OCI-LY7 (cell line): ENCODE measurements around the gene HNRNPL. TPM values are rescaled to one million over a fixed set of nuclear protein-coding genes. Genes with fewer than 3 reads are reported as not detected.

Experiments
- BruUV-seq: library from RNA; stranded (reverse); fragments of 400-500 nt; replicated peaks from 2 replicates; lab custom pipeline; 2021; lab: Mats Ljungman, UMichigan
- CTCF ChIA-PET: fragments of 300-600 bp; sonication (Branson Sonifier 250); formaldehyde crosslinking; loops from one replicate; lab custom pipeline; 2022; ENCODE audit warnings: antibody characterized with exemption; ENCODE audit not compliant: unreplicated experiment; lab: Charles Lee
- POLR2A ChIA-PET: fragments of 300-600 bp; sonication (Branson Sonifier 250); formaldehyde crosslinking; loops from one replicate; lab custom pipeline; 2022; ENCODE audit warnings: antibody characterized with exemption; lab: Charles Lee
- DNase-seq: peaks from one replicate; pipeline ENCODE4 v3.0.0-alpha.2; 2015; ENCODE audit warnings: low spot score
- H2AFZ ChIP-seq: fragments of 200-600 bp; sonication (generic), shearing (Covaris generic); 2 replicates; pipeline ENCODE4 v1.6.1; 2014; ENCODE audit warnings: mild to moderate bottlenecking, antibody characterized with exemption, low read length, moderate library complexity
- H3K27ac ChIP-seq: fragments of 200-600 bp; sonication (generic); 2 replicates; pipeline ENCODE4 v1.5.1; 2014; ENCODE audit warnings: mixed run types, low read depth, mild to moderate bottlenecking, moderate library complexity, low read length, inconsistent platforms; ENCODE audit not compliant: poor library complexity, severe bottlenecking
- H3K36me3 ChIP-seq: fragments of 200-600 bp; sonication (generic); 2 replicates; pipeline ENCODE4 v1.6.1; 2014; ENCODE audit warnings: mild to moderate bottlenecking, antibody characterized with exemption, low read length, moderate library complexity, mixed read lengths; ENCODE audit not compliant: insufficient read depth
- H3K4me1 ChIP-seq: fragments of 200-600 bp; sonication (generic); 2 replicates; pipeline ENCODE4 v1.5.1; 2014; ENCODE audit warnings: mild to moderate bottlenecking, low read length; ENCODE audit not compliant: insufficient read depth, poor library complexity, severe bottlenecking
- H3K4me2 ChIP-seq: fragments of 200-600 bp; sonication (generic); 2 replicates; pipeline ENCODE4 v1.6.1; 2014; ENCODE audit warnings: mild to moderate bottlenecking, low read length
- H3K4me3 ChIP-seq: fragments of 200-600 bp; sonication (generic); 2 replicates; pipeline ENCODE4 v1.5.1; 2014; ENCODE audit warnings: mild to moderate bottlenecking, low read depth, low read length; ENCODE audit not compliant: poor library complexity, severe bottlenecking
- H3K79me2 ChIP-seq: fragments of 200-600 bp; sonication (generic); 2 replicates; pipeline ENCODE4 v1.6.1; 2016; ENCODE audit warnings: low read depth, mild to moderate bottlenecking, low read length, moderate library complexity, mixed read lengths; ENCODE audit not compliant: insufficient read depth
- H3K9me2 ChIP-seq: fragments of 200-600 bp; sonication (generic); 2 replicates; pipeline ENCODE4 v1.6.1; 2016; ENCODE audit warnings: mild to moderate bottlenecking, low read length, mixed read lengths; ENCODE audit not compliant: insufficient read depth
- H3K9me3 ChIP-seq: fragments of 200-600 bp; sonication (generic); 2 replicates; pipeline ENCODE4 v1.6.1; 2014; ENCODE audit warnings: mild to moderate bottlenecking, mixed run types, low read length, mixed read lengths
- H4K20me1 ChIP-seq: fragments of 200-600 bp; sonication (generic); 2 replicates; pipeline ENCODE4 v1.6.1; 2014; ENCODE audit warnings: mild to moderate bottlenecking, antibody characterized with exemption, low read length, moderate library complexity, mixed read lengths; ENCODE audit not compliant: insufficient read depth
- EZH2phosphoT487 ChIP-seq: fragments of 200-600 bp; sonication (generic); IDR thresholded peaks from 2 replicates; pipeline ENCODE4 v1.6.1; 2018; ENCODE audit warnings: low read depth, borderline replicate concordance, mild to moderate bottlenecking, mixed run types, antibody characterized with exemption, low read length, moderate library complexity, mixed read lengths
- intact Hi-C: fragments of 100-400 bp; cut with micrococcal nuclease; formaldehyde crosslinking; loops from one replicate; pipeline ENCODE4 v1.10.0; 2022; ENCODE audit not compliant: unreplicated experiment
- total RNA-seq, 2 experiments: library from RNA; depleted of rRNA in 1 of 2; stranded (reverse); fragments of >200 nt in 1 of 2; shearing (Covaris generic) in 1 of 2; gene quantifications; 2 replicates each; pipeline ENCODE4 v1.2.3, GENCODE V29; 2014 to 2022
- TF ChIP-seq, protein P1 (sequence below): fragments of 200-600 bp; sonication (generic); conservative IDR thresholded peaks from 2 replicates; pipeline ENCODE4 v1.5.1; 2014; ENCODE audit warnings: mild to moderate bottlenecking, antibody characterized with exemption, low read length, moderate library complexity, mixed read lengths

Gene HNRNPL
- total RNA-seq, 2 experiments from 2014 or later: 263 to 655 TPM

DNA sequence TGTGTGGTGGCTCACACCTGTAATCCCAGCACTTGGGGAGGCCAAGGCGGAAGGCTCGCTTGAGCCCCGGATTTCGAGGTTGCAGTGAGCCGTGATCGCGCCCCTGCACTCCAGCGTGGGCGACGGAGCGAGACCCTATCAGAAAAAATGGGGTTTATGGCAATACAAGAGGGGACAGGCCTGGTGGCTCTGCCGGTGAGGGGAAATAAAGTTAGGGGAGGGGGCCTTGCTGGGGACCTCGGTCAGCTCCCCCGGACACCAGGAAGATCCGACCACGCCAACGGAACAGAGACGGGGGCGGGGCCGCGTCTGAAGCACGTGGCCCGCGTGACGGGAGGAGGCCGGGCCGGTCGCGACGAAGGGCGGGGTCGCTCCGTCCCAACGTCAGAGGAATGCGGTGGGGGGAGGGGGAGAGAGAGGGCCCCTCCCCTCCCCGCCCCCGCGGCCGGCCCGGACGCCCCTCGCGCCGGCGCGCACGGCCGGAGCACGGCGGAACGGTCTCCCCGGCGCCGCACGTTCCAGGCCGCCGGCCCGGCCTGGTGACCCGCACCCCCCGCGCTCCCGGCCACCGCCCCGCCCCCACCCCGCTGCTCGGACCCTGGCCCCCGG is 1.9 kb upstream of the HNRNPL start:
- H3K4me3 ChIP-seq: peak overlapping the region; percentile 78
- no TSS peak for BruUV-seq
- peak overlapping the region; percentile 97 for H3K4me2 ChIP-seq
- no peaks in the 10 kb centered on the region for H3K9me3 ChIP-seq
- H3K27ac ChIP-seq: peak overlapping the region; percentile 92
- H3K4me1 ChIP-seq: peaks cover 36% of the 10 kb centered on the region
- H2AFZ ChIP-seq: no peak overlapping the region; the same call in 1 of the 2 replicates
- no peak for TF ChIP-seq EZH2phosphoT487
- TF ChIP-seq, protein P1, sequence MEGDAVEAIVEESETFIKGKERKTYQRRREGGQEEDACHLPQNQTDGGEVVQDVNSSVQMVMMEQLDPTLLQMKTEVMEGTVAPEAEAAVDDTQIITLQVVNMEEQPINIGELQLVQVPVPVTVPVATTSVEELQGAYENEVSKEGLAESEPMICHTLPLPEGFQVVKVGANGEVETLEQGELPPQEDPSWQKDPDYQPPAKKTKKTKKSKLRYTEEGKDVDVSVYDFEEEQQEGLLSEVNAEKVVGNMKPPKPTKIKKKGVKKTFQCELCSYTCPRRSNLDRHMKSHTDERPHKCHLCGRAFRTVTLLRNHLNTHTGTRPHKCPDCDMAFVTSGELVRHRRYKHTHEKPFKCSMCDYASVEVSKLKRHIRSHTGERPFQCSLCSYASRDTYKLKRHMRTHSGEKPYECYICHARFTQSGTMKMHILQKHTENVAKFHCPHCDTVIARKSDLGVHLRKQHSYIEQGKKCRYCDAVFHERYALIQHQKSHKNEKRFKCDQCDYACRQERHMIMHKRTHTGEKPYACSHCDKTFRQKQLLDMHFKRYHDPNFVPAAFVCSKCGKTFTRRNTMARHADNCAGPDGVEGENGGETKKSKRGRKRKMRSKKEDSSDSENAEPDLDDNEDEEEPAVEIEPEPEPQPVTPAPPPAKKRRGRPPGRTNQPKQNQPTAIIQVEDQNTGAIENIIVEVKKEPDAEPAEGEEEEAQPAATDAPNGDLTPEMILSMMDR: no peak
- POLR2A ChIA-PET: interaction anchor here (0.6 to 1.2 kb wide), 2 partner anchors 27 to 205 kb away, joined by 3 to 4 read pairs; partner anchors contain the start of gene RINL
- peaks cover 21% of the 10 kb centered on the region for H4K20me1 ChIP-seq
- no peaks in the 10 kb centered on the region for H3K9me2 ChIP-seq
- DNase-seq: peak; percentile 95
- peaks cover 24% of the 10 kb centered on the region for H3K36me3 ChIP-seq
- intact Hi-C loops: loop anchor here (1.0 to 10.0 kb wide), 6 partner anchors 18 to 874 kb away; partner anchors contain the start of genes MRPS12, NFKBIB, SARS2 and SIRT2
- peaks cover 30% of the 10 kb centered on the region for H3K79me2 ChIP-seq
- CTCF ChIA-PET: no interaction called here

DNA sequence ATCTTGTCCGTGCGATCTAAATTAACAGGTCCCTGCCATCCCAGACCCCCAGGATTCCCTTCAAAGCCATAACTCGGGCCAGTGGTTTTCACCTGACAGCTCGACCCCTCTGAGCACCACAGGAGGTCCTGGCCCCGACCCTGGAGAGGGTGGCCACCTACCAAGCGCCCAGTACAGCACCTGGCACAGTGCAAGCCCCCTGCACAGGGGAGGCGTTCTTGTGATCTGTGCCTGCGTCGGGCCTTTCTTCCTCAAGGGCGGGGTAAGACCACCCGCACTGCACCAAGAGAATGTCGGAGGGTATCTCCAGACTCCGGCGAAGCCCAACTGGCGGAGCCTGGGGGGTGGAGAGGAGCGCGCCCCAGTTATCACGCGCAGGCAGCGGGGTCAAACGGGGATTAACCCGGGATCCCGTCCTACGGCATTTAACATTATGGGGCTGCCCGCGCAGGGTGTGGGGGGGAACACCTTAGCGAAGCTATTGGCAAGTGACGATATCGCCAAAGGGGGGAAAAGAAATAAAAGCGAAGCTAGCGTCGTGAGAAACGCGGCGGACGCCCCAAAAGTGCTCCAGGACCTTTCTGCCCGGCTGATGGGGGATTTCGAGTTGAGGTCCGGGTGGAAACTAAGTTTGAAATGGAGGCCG is 1.3 kb upstream of the HNRNPL start:
- H3K4me2 ChIP-seq: peak overlapping the region; percentile 97
- peaks cover 36% of the 10 kb centered on the region for H3K79me2 ChIP-seq
- no peaks in the 10 kb centered on the region for H3K9me2 ChIP-seq
- intact Hi-C loops: loop anchor here (1.0 to 10.0 kb wide), 6 partner anchors 36 to 874 kb away; partner anchors contain the start of genes MRPS12, NFKBIB, SARS2 and SIRT2
- peak overlapping the region; percentile 92 for H3K27ac ChIP-seq
- peaks cover 24% of the 10 kb centered on the region for H4K20me1 ChIP-seq
- no peaks in the 10 kb centered on the region for H3K9me3 ChIP-seq
- TSS peak; percentile 36 for BruUV-seq
- ChIA-PET POLR2A (interaction anchor here (0.6 to 1.2 kb wide), 2 partner anchors 10 to 27 kb away, joined by 3 to 4 read pairs; partner anchors contain the start of gene RINL), CTCF (interaction anchor here (0.5 to 0.6 kb wide), 2 partner anchors 180 to 230 kb away, joined by 3 to 4 read pairs; no protein-coding TSS in a partner anchor)
- H3K36me3 ChIP-seq: peaks cover 31% of the 10 kb centered on the region
- DNase-seq: no peak
- no peak overlapping the region; the same call in 1 of the 2 replicates for H2AFZ ChIP-seq
- H3K4me3 ChIP-seq: peak overlapping the region; percentile 78
- peaks cover 29% of the 10 kb centered on the region for H3K4me1 ChIP-seq
- TF ChIP-seq, protein P1: no peak
- TF ChIP-seq EZH2phosphoT487: no peak
